UCSD-AML1 (cell line): ENCODE measurements around the gene ING2.
"Not testable (repeated sequence)": the region's sequence is repeated elsewhere in the genome, so short reads cannot be mapped to it uniquely, and the experiment has no call there.

Experiments
- DNase-seq: peaks from one replicate; lab custom pipeline; 2025; ENCODE audit not compliant: unreplicated experiment; lab: John Stamatoyannopoulos, UW

ING2 gene

GRCh38 chr4:183546376-183546775 lies 41.5 kb downstream of the ING2 start:
- no peak for DNase-seq

GRCh38 chr4:183548306-183548705 lies 43.4 kb downstream of the ING2 start:
- DNase-seq, result no peak

- no peak for DNase-seq
These were observed 45.7 kb downstream of the ING2 start for GRCh38 chr4:183550345-183551093.

GRCh38 chr4:183552274-183553146 lies 47.7 kb downstream of the ING2 start:
- DNase-seq, result no peak

GRCh38 chr4:183553147-183553478 lies 48.3 kb downstream of the ING2 start:
- DNase-seq, result not testable (repeated sequence)

GRCh38 chr4:183553601-183554345 lies 48.9 kb downstream of the ING2 start:
- no peak for DNase-seq

GRCh38 chr4:183554346-183554686 lies 49.5 kb downstream of the ING2 start:
- DNase-seq, result no peak

- DNase-seq, result no peak
These were observed 50.2 kb downstream of the ING2 start for GRCh38 chr4:183554878-183555585.

GRCh38 chr4:183556947-183557346 lies 52.1 kb downstream of the ING2 start:
- DNase-seq, result no peak

GRCh38 chr4:183557611-183558010 lies 52.8 kb downstream of the ING2 start:
- no peak for DNase-seq

- DNase-seq, result no peak
These were observed 54.0 kb downstream of the ING2 start for GRCh38 chr4:183558873-183559272.

GRCh38 chr4:183561905-183562304 lies 57.0 kb downstream of the ING2 start:
- DNase-seq, result no peak
